Stimulated activated memory B cell treated with anti-CD40 and anti-IgM and Interleukin-4, amounts not matched to agents 10 μg/mL and 1 μg/mL and 100 μg/mL, for 72 hours (primary cell): Measurements from ENCODE around the gene DGKD.

Source experiments
- ATAC-seq: fragments of 150-1000 bp; cut with Tn5 transposase; 2 replicates; pipeline ENCODE4 v1.10.0; 2021
- H3K27ac Mint-ChIP-seq: one replicate; pipeline ENCODE4 v1.8.0; 2022; ENCODE audit warnings: mild to moderate bottlenecking, mixed read lengths
- H3K27me3 Mint-ChIP-seq: one replicate; pipeline ENCODE4 v1.8.0; 2022; ENCODE audit warnings: mixed read lengths
- H3K36me3 Mint-ChIP-seq: one replicate; pipeline ENCODE4 v1.8.0; 2022; ENCODE audit warnings: mixed read lengths
- H3K4me1 Mint-ChIP-seq: one replicate; pipeline ENCODE4 v1.8.0; 2022; ENCODE audit warnings: mixed read lengths
- H3K4me3 Mint-ChIP-seq: one replicate; pipeline ENCODE4 v1.8.0; 2022; ENCODE audit warnings: mild to moderate bottlenecking, moderate library complexity, mixed read lengths
- H3K9me3 Mint-ChIP-seq: one replicate; pipeline ENCODE4 v1.8.0; 2022; ENCODE audit warnings: mixed read lengths

Gene DGKD

DNA sequence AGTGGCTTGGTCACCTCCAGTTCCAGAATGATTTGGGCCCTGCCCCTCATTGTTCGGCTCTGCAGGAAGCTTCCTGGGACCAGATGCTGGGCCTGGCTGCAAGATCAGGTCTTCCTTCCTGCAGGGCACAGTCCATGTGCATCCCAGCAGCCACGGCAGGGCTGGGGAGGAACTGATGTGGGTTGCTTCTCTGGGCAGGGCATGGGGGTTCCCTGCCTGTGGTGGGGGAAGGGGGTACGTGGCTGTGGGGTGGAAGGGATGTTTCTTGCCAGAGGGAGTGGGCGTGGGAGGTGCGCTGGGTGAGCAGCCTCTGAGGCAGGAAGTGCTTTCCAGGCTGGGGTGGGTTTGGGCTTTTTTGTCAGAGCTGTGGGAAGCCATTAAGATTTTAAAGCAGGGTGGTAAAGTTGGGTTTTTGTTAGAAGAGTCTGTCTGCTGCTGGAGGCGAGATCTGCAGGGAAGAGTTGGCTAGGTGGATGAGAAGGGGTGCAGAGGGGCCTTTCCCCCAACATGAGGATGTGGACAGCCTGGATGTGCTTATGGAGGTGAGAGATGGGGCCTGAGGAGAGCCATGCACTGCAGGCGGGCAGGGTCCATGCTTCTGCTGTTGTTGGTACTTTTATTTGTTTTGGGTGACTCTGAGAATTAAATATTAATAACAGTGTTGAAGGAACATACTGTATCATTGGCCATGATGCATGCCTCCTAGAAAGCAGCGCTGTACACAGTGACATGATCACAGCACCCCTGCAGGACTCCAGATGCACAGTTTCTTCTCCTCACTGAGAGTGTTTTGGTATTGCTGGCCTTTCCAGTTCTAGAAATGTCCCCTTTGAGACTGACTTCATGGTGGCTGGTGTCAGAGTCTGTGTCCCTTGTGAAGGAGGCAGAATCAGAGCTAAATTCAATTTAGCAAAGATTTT is 45.3 kb downstream of the DGKD start:
- Mint-ChIP-seq H3K36me3 (peaks cover 57% of the 10 kb centered on the region), H3K27ac (peak overlapping the region; percentile 79), H3K4me1 (peaks cover 36% of the 10 kb centered on the region), H3K27me3 (no peaks in the 10 kb centered on the region), H3K9me3 (no peaks in the 10 kb centered on the region), H3K4me3 (no peak overlapping the region)
- ATAC-seq, result peak; percentile 39

GRCh38 chr2:233400341-233400740 is 46.0 kb downstream of the DGKD start:
- peak; percentile 21 for ATAC-seq
- Mint-ChIP-seq H3K4me1 (peaks cover 41% of the 10 kb centered on the region), H3K9me3 (no peaks in the 10 kb centered on the region), H3K27me3 (no peaks in the 10 kb centered on the region), H3K4me3 (no peak overlapping the region), H3K36me3 (peaks cover 54% of the 10 kb centered on the region), H3K27ac (peak overlapping the region; percentile 79)

DNA sequence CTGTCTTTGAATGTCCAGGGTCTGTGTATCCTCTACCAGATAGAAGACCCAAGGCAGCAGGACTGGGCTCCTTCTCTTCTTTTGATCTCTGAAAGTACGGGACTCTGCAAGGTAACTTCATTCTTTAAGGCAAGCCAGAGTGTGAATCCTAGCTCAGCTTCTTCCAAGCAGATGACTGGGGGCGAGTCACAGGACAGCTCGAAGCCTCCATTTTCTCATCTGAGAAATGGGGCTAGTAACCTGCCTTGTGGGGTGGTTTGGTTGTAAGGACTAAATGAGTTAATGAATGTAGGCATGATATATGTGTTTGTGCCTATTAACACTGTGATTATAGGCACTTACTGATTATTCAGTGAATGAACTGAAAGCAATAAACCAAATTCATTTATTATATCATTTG is 46.7 kb downstream of the DGKD start:
- no peaks in the 10 kb centered on the region for H3K9me3 Mint-ChIP-seq
- H3K27me3 Mint-ChIP-seq, result no peaks in the 10 kb centered on the region
- H3K27ac Mint-ChIP-seq, result peak overlapping the region; percentile 79
- peaks cover 41% of the 10 kb centered on the region for H3K4me1 Mint-ChIP-seq
- H3K36me3 Mint-ChIP-seq, result peaks cover 47% of the 10 kb centered on the region
- ATAC-seq, result no peak
- H3K4me3 Mint-ChIP-seq, result no peak overlapping the region

- ATAC-seq, result no peak
- peak overlapping the region; percentile 79 for H3K27ac Mint-ChIP-seq
Observed at GRCh38 chr2:233402346-233402745, 48.1 kb downstream of the DGKD start.

GRCh38 chr2:233402789-233403188 is 48.5 kb downstream of the DGKD start:
- Mint-ChIP-seq H3K9me3 (no peaks in the 10 kb centered on the region), H3K36me3 (peaks cover 34% of the 10 kb centered on the region), H3K4me3 (no peak overlapping the region), H3K27ac (peak overlapping the region; percentile 38), H3K27me3 (no peaks in the 10 kb centered on the region), H3K4me1 (peaks cover 26% of the 10 kb centered on the region)
- no peak for ATAC-seq

More at GRCh38 chr2:233402346-233402745, 48.1 kb downstream of the DGKD start:
- Mint-ChIP-seq H3K4me3 (no peak overlapping the region), H3K4me1 (peaks cover 31% of the 10 kb centered on the region), H3K27me3 (no peaks in the 10 kb centered on the region), H3K9me3 (no peaks in the 10 kb centered on the region), H3K36me3 (peaks cover 38% of the 10 kb centered on the region)

DNA sequence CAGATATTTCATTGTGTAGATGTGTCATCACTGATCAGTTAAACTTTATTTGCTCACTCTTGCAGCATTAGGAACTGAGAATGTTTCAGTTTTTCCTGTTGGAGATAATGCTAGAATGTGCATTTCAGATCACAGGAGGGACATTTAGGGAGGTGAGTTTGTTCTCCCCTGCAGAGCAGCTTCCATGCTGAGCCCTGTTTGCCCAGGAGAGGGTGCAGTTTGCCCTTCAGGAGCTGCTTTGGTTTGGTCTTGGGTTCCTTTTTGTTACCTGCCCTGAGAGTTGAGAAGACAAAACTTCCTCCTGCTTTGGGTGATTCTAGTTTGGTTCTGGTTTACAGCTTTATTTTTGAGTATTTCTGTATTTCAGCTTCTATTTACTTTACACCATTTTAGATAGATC is 49.9 kb downstream of the DGKD start:
- ATAC-seq, result peak; percentile 82
- Mint-ChIP-seq H3K9me3 (no peaks in the 10 kb centered on the region), H3K4me1 (peaks cover 31% of the 10 kb centered on the region), H3K4me3 (no peak overlapping the region), H3K36me3 (peaks cover 28% of the 10 kb centered on the region), H3K27me3 (no peaks in the 10 kb centered on the region), H3K27ac (peak overlapping the region; percentile 83)

DNA sequence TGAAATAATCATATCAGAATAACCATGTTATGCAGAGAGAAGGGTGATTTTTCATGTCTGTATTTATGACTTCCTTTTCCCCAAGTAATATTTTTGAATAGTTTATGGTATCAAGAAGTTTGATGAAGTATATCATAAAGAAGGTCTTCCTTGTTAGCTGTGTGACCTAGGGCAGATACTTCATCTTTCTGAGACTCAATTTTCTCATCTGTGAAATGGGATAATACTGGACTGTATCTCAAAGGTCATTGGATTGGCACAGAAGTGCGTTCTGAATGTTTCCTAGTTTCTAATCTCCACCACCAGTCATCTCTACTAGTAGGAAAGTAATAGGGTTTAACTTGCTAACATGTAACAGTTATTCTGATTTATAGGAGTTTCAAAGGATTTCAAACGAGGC is 52.6 kb downstream of the DGKD start:
- no peak for ATAC-seq
- H3K9me3 Mint-ChIP-seq, result no peaks in the 10 kb centered on the region
- no peaks in the 10 kb centered on the region for H3K27me3 Mint-ChIP-seq
- H3K36me3 Mint-ChIP-seq, result peaks cover 29% of the 10 kb centered on the region
- peak overlapping the region; percentile 83 for H3K27ac Mint-ChIP-seq
- H3K4me3 Mint-ChIP-seq, result no peak overlapping the region
- H3K4me1 Mint-ChIP-seq, result peaks cover 42% of the 10 kb centered on the region

- Mint-ChIP-seq H3K4me3 (no peak overlapping the region), H3K4me1 (peaks cover 43% of the 10 kb centered on the region), H3K27me3 (no peaks in the 10 kb centered on the region), H3K27ac (peak overlapping the region; percentile 78), H3K36me3 (peaks cover 33% of the 10 kb centered on the region), H3K9me3 (no peaks in the 10 kb centered on the region)
- ATAC-seq, result no peak
Observed at GRCh38 chr2:233407771-233408181, 53.5 kb downstream of the DGKD start.

DNA sequence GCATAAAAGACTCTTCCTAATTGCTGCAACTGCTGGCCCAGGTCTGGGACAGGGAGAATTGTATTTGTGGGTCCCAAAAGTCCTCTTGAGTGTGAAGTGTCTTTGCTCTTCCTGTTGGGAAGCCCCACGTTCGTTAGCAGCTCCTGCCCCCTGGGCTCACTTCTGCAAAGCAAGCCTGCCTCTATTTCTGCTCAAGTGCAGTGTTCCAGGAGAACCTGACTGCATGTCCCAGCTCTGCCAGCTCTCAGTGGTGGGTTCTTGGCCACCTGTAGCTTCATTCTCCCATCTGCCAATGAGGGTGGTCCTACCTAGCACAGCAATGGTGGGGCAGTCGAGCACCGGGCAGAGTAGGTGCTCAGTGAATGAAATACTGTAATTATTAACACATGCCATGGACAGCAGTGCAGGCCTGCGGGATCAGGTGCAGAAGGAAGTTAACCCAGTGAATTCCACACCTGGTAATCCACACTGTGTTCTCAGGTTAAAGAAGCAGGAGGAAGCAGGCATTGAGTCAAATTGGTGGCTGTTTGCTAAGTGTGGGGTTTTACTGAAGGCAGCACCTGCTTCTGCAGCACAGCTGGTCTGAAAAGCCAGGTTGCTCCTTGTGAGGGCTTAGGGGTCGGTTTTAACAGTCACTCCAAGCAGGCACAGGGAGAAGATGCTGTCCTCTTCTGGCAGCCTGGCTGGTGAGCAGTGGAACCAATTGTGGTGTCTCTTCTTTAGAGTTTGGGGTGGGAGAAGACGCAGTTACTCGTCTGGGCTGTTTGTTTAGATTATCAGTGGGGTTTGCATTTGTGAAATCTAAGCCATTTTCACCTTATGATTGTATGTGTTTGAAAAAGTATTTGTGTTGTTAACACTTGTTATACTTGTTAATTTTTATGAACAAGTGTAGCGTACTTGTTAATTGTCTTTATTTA is 54.3 kb downstream of the DGKD start:
- peak overlapping the region; percentile 13 for H3K4me3 Mint-ChIP-seq
- peak overlapping the region; percentile 78 for H3K27ac Mint-ChIP-seq
- peaks cover 2% of the 10 kb centered on the region for H3K9me3 Mint-ChIP-seq
- H3K27me3 Mint-ChIP-seq, result no peaks in the 10 kb centered on the region
- peaks cover 48% of the 10 kb centered on the region for H3K4me1 Mint-ChIP-seq
- ATAC-seq, result peak; percentile 51
- peaks cover 41% of the 10 kb centered on the region for H3K36me3 Mint-ChIP-seq

- H3K4me1 Mint-ChIP-seq, result peaks cover 46% of the 10 kb centered on the region
- peak; percentile 80 for ATAC-seq
Observed at GRCh38 chr2:233409286-233409991, 55.1 kb downstream of the DGKD start.

DNA sequence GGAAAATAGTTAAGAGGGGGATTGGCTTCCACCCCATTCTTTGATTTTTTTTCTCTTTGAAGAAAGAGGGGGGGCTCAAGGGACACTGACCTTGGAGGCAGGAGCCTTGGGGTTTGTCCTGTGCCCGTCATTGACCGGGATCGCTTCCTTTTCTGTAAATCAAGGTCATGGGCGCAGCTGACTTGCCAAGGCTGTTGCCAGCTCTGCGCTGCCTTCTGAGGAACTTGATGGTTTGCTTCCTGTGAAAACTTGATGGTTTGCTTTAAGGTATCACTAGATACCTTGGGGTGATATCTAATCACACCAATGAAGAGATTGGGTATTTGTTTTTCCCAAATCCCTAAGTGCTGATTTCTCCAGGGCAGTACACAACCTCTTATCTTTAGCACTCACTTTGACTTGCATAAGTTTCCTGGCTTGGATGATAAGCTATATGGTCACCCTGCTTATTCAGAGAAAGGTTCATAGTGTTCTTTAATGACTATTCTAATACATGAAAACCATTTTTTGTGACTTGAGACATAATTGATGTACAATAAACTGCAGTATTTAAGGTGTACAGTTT is 56.0 kb downstream of the DGKD start:
- Mint-ChIP-seq H3K9me3 (peaks cover 2% of the 10 kb centered on the region), H3K4me1 (peaks cover 49% of the 10 kb centered on the region), H3K36me3 (peaks cover 45% of the 10 kb centered on the region), H3K4me3 (no peak overlapping the region), H3K27ac (peak overlapping the region; percentile 78), H3K27me3 (no peaks in the 10 kb centered on the region)
- ATAC-seq, result no peak

More at GRCh38 chr2:233409286-233409991, 55.1 kb downstream of the DGKD start:
- H3K4me3 Mint-ChIP-seq, result peak overlapping the region; percentile 13
- peak overlapping the region; percentile 78 for H3K27ac Mint-ChIP-seq
- no peaks in the 10 kb centered on the region for H3K27me3 Mint-ChIP-seq
- peaks cover 42% of the 10 kb centered on the region for H3K36me3 Mint-ChIP-seq
- peaks cover 2% of the 10 kb centered on the region for H3K9me3 Mint-ChIP-seq

DNA sequence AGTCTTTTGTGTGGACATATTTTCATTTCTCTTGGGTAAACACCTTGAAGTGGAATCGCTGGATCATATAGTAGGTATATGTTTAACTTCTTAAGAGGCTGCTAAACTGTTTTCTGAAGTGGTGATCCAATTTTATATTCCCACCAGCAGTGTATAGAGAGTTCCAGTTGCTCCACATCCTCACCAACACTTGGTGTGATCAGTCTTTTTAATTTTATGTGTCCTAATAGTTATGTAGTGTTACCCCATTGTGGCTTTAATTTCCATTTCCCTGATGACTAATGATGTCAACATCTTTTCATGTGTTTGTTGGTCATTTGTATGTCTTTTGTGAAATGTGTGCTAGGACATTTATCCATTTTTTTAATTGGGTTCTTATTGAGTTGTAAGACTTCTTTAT is 56.9 kb downstream of the DGKD start:
- Mint-ChIP-seq H3K27ac (peak overlapping the region; percentile 78), H3K36me3 (peaks cover 48% of the 10 kb centered on the region), H3K27me3 (no peaks in the 10 kb centered on the region), H3K4me1 (peaks cover 57% of the 10 kb centered on the region), H3K9me3 (peaks cover 2% of the 10 kb centered on the region), H3K4me3 (no peak overlapping the region)
- ATAC-seq, result no peak

DNA sequence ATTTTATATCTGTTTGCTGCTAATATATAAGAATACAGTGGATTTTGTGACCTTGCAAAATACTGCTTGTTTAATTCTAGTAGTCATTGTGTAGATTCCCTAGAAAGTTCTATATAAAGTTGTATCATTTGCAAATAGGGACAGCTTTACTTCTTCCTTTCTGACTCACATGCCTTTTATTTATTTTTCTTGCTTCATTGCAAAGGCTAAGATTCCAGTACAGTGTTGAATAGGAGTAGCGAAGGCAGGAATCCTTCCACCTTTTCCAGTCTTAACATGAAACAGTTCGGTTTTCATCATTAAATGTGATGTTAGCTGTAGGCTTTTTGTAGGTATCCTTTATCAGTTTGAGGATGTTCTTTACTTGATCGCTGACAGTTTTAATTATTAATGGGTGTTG is 58.1 kb downstream of the DGKD start:
- Mint-ChIP-seq H3K9me3 (peaks cover 2% of the 10 kb centered on the region), H3K4me1 (peaks cover 70% of the 10 kb centered on the region), H3K36me3 (peaks cover 48% of the 10 kb centered on the region), H3K4me3 (no peak overlapping the region), H3K27ac (no peak overlapping the region), H3K27me3 (no peaks in the 10 kb centered on the region)
- no peak for ATAC-seq

DNA sequence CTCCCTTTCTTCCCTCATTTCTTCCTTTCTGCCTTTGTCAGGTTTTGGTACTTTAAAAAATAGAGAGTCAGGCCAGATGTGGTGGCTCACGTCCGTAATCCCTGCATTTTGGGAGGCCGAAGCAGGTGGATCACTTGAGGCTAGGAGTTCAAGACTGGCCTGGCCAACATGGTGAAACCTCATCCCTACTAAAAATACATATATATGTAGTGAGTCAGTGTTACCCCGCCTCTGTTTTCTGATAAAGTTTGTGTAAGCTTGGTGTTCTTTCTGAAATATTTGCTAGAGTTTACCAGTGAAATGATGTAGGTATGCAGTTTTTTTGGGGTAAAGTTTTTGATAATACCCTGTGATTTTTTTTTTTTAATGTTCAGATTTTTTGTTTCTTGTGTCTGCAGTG is 58.8 kb downstream of the DGKD start:
- Mint-ChIP-seq H3K27me3 (no peaks in the 10 kb centered on the region), H3K4me1 (peaks cover 75% of the 10 kb centered on the region), H3K4me3 (no peak overlapping the region), H3K9me3 (peaks cover 2% of the 10 kb centered on the region), H3K36me3 (peaks cover 48% of the 10 kb centered on the region), H3K27ac (peak overlapping the region; percentile 88)
- no peak for ATAC-seq
